ENCODE measurements around the gene TTC13.

TTC13 gene

GRCh38 chr1:230900984-230901383 lies 77.7 kb downstream of the TTC13 start:
- DNase-seq = no peak

GRCh38 chr1:230899841-230900251 lies 78.8 kb downstream of the TTC13 start:
- no peak for DNase-seq

GRCh38 chr1:230898748-230899147 lies 79.9 kb downstream of the TTC13 start:
- no peak for DNase-seq

- DNase-seq = no peak
Observed at GRCh38 chr1:230898144-230898543, 80.5 kb downstream of the TTC13 start.

- DNase-seq = no peak
Observed at GRCh38 chr1:230896779-230897178, 81.9 kb downstream of the TTC13 start.

GRCh38 chr1:230895452-230895851 lies 83.2 kb downstream of the TTC13 start:
- DNase-seq = no peak

GRCh38 chr1:230894664-230895063 lies 84.0 kb downstream of the TTC13 start:
- DNase-seq = no peak

GRCh38 chr1:230894032-230894431 lies 84.6 kb downstream of the TTC13 start:
- DNase-seq = no peak

- DNase-seq = no peak
Observed at GRCh38 chr1:230892018-230892491, 86.6 kb downstream of the TTC13 start.

- no peak for DNase-seq
Observed at GRCh38 chr1:230891413-230891812, 87.2 kb downstream of the TTC13 start.

- no peak for DNase-seq
Observed at GRCh38 chr1:230884646-230885045, 94.0 kb downstream of the TTC13 start.

- no peak for DNase-seq
Observed at GRCh38 chr1:230883967-230884366, 94.7 kb downstream of the TTC13 start.

- DNase-seq = no peak
Observed at GRCh38 chr1:230879778-230880177, 98.9 kb downstream of the TTC13 start.

- no peak for DNase-seq
Observed at GRCh38 chr1:230878591-230878990, 100.1 kb downstream of the TTC13 start.

- no peak for DNase-seq
Observed at GRCh38 chr1:230877924-230878590, 100.6 kb downstream of the TTC13 start.

- DNase-seq = no peak
Observed at GRCh38 chr1:230877146-230877923, 101.3 kb downstream of the TTC13 start.

- no peak for DNase-seq
Observed at GRCh38 chr1:230876660-230877059, 102.0 kb downstream of the TTC13 start.

- no peak for DNase-seq
Observed at GRCh38 chr1:230875370-230875769, 103.3 kb downstream of the TTC13 start.

GRCh38 chr1:230870916-230871315 lies 107.7 kb downstream of the TTC13 start:
- DNase-seq = no peak

- no peak for DNase-seq
Observed at GRCh38 chr1:230869500-230869899, 109.2 kb downstream of the TTC13 start.

- peak; percentile 55 for DNase-seq
Observed at GRCh38 chr1:230868736-230869385, 109.8 kb downstream of the TTC13 start.

- peak; percentile 63 for DNase-seq
Observed at GRCh38 chr1:230867903-230868735, 110.5 kb downstream of the TTC13 start, which contains the start of gene C1orf198. C1orf198 (minus strand) TSS chr1:230868521; CDS start chr1:230868512, 9 bp downstream.
